CD4-positive, CD25-positive, alpha-beta regulatory T cell (primary cell): ENCODE data around the gene SYNE1. TPM values are rescaled to one million over a fixed set of nuclear protein-coding genes. Genes with fewer than 3 reads are reported as not detected.
"Not testable (repeated sequence)": the region's sequence is repeated elsewhere in the genome, so short reads cannot be mapped to it uniquely, and the experiment has no call there.

ENCODE experiments used
- ATAC-seq, 2 donors: fragments of 150-1000 bp; cut with Tn5 transposase; one replicate each; pipeline ENCODE4 v1.10.0; 2021; ENCODE audit warnings: low read depth in 2 of 2, moderate number of reproducible peaks in 2 of 2, moderate library complexity in 1 of 2
- DNase-seq, 3 donors: peaks; one replicate each; pipeline versions ENCODE4 v3.0.0 to v3.0.0-alpha.2; 2012 to 2022; ENCODE audit warnings: mixed read lengths in 1 of 3
- H3K27ac ChIP-seq: one replicate; pipeline ENCODE4 v1.7.0; 2013; ENCODE audit warnings: mild to moderate bottlenecking, low read length; ENCODE audit not compliant: insufficient read depth, poor library complexity, severe bottlenecking
- H3K27me3 ChIP-seq: one replicate; pipeline ENCODE4 v1.7.0; 2013; ENCODE audit warnings: low read length; ENCODE audit not compliant: control insufficient read depth, insufficient read depth
- H3K36me3 ChIP-seq: one replicate; pipeline ENCODE4 v1.7.0; 2013; ENCODE audit warnings: mild to moderate bottlenecking, low read length, moderate library complexity; ENCODE audit not compliant: control insufficient read depth, insufficient read depth
- H3K4me1 ChIP-seq: 2 replicates; pipeline ENCODE4 v1.7.0; 2013; ENCODE audit warnings: mild to moderate bottlenecking, low read length; ENCODE audit not compliant: insufficient read depth, control insufficient read depth, poor library complexity, severe bottlenecking
- H3K4me3 ChIP-seq: one replicate; pipeline ENCODE4 v1.7.0; 2013; ENCODE audit warnings: low read depth, mild to moderate bottlenecking, low read length, moderate library complexity
- H3K9me3 ChIP-seq, 2 experiments: 1 replicate in 1 of 2; 2 replicates in 1 of 2; pipeline ENCODE4 v1.7.0; 2013; ENCODE audit warnings: low read length in 2 of 2, mild to moderate bottlenecking in 1 of 2, moderate library complexity in 1 of 2; ENCODE audit not compliant: control insufficient read depth in 2 of 2
- H3K27ac Mint-ChIP-seq, 3 donors: one replicate each; pipeline ENCODE4 v1.8.0; 2020 to 2022; ENCODE audit warnings: mild to moderate bottlenecking in 3 of 3, mixed read lengths in 3 of 3, moderate library complexity in 2 of 3
- H3K27me3 Mint-ChIP-seq: one replicate; pipeline ENCODE4 v1.8.0; 2022; ENCODE audit warnings: mild to moderate bottlenecking, mixed read lengths
- H3K36me3 Mint-ChIP-seq: one replicate; pipeline ENCODE4 v1.8.0; 2020; ENCODE audit warnings: mixed read lengths
- H3K4me1 Mint-ChIP-seq, 4 donors: one replicate each; pipeline ENCODE4 v1.8.0; 2020 to 2022; ENCODE audit warnings: mixed read lengths in 4 of 4, mild to moderate bottlenecking in 1 of 4
- H3K4me3 Mint-ChIP-seq, 4 donors: one replicate each; pipeline ENCODE4 v1.8.0; 2020 to 2022; ENCODE audit warnings: mild to moderate bottlenecking in 4 of 4, mixed read lengths in 4 of 4, moderate library complexity in 3 of 4
- H3K9me3 Mint-ChIP-seq, 7 donors: one replicate each; pipeline ENCODE4 v1.8.0; 2020 to 2022; ENCODE audit warnings: mixed read lengths in 7 of 7, mild to moderate bottlenecking in 3 of 7, moderate library complexity in 2 of 7
- polyA plus RNA-seq, 4 donors: library from polyadenylated mRNA; unstranded; fragments of 300-500 nt; fragmentation: Illumina TruSeq; gene quantifications; one replicate each; pipeline ENCODE4 v1.2.3, GENCODE V29; 2021
- total RNA-seq: library from RNA; stranded (reverse); gene quantifications from one replicate; pipeline ENCODE4 v1.2.3, GENCODE V29; 2022

Gene SYNE1
- total and polyA plus RNA-seq, 5 donors from 2014 or later: 48.1 to 166 (median 57.3) TPM

DNA sequence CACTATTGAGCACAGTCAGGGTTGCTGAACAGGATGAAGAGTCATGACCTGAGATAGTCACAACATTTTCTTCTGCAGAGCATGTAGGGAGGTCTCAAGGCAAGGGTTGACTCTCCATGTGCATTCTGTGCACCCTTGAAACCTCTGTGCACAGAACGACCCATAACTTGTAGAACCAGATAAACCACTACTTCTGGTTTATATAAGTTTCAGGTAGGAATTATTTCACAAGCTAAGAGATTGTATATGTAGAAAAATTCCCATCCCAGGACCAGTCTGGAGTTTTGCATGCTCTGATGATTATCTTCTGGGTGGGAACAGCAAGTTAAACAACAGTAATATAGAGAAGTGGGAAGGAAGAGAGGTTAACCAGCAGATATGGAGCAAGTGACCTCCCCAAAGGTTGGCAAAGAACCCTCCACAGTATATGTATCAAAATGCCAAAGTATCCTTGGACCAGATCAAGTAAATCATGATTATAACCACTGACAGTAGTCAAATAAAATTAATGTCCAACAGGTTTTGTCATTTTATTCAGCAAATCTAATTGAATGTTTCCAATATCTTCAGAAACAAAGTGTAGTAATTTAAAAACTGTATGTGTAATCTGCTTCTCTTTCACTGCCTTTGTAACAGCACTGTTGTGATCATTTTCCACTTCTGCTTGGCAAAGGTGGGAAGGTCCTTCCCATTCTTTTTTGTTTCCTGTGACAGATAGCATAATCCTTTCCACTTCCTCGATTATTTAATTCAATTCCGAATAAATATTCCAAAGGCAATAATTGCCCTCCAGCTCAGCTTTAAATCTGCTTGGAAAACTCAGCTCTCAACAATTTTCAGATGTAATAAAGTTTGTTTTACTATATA lies 104.4 kb downstream of the SYNE1 start:
- H3K4me3 ChIP-seq: no peak overlapping the region
- Mint-ChIP-seq H3K9me3 (peaks cover 0 to 2% (median 0%) of the 10 kb centered on the region in 7 donors), H3K27ac (no peak overlapping the region), H3K27me3 (peaks cover 1% of the 10 kb centered on the region), H3K36me3 (no peaks in the 10 kb centered on the region), H3K4me3 (no peak overlapping the region), H3K4me1 (no peaks in the 10 kb centered on the region)
- no peaks in the 10 kb centered on the region for H3K27me3 ChIP-seq
- no peak overlapping the region for H3K27ac ChIP-seq
- H3K4me1 ChIP-seq: no peaks in the 10 kb centered on the region
- DNase-seq (no peak), ATAC-seq (no peak)
- H3K36me3 ChIP-seq: no peaks in the 10 kb centered on the region
- no peaks in the 10 kb centered on the region for H3K9me3 ChIP-seq

DNA sequence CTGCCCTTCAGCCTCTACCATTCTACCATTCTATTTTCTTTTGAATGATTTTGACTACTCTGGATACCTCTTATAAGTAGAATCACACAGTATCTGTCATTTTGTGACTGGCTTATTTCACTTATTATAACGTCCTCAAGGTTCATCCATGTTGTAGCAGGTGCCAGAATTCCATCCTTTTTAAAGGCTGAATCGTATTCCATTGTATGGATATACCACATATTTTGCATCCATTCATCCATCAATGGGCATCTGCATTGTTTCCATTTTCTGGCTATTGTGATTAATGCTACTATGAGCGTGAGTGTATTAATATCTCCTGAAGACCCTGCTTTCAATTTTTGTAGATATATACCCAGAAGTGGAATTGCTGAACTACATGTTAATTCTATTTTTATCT lies 105.5 kb downstream of the SYNE1 start:
- no peak for DNase-seq
- peaks cover 0 to 2% (median 0%) of the 10 kb centered on the region in 7 donors for H3K9me3 Mint-ChIP-seq
- Histone ChIP-seq H3K4me3 (no peak overlapping the region), H3K36me3 (no peaks in the 10 kb centered on the region), H3K4me1 (no peaks in the 10 kb centered on the region), H3K27ac (no peak overlapping the region), H3K9me3 (no peaks in the 10 kb centered on the region), H3K27me3 (no peaks in the 10 kb centered on the region)
- peaks cover 4% of the 10 kb centered on the region for H3K27me3 Mint-ChIP-seq
- no peak for ATAC-seq
- H3K4me1 Mint-ChIP-seq: no peaks in the 10 kb centered on the region
- H3K36me3 Mint-ChIP-seq: no peaks in the 10 kb centered on the region
- H3K4me3 Mint-ChIP-seq: no peak overlapping the region
- H3K27ac Mint-ChIP-seq: no peak overlapping the region

DNA sequence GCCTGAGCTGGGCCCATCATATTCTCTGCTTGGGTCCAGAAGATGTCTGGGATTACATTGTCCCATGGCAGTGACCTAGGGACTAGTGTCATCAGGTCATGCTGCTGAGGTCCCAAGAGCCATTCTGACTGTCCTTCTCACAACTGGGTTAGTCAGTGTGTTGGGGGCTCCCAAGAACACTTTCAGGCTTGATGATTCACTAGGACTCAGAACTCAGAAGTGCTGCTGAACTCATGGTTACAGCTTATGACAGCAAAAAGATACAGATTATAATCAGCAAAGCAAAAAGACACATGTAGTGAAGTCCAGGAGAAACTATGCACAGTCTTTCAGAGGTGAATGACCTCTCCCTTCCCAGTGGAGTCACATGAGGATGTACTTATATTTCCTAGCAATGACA lies 107.8 kb downstream of the SYNE1 start:
- DNase-seq: no peak
- no peaks in the 10 kb centered on the region for H3K36me3 ChIP-seq
- Mint-ChIP-seq H3K4me1 (no peaks in the 10 kb centered on the region), H3K36me3 (no peaks in the 10 kb centered on the region), H3K27ac (no peak overlapping the region), H3K27me3 (peaks cover 4% of the 10 kb centered on the region), H3K9me3 (peaks cover 0 to 2% (median 0%) of the 10 kb centered on the region in 7 donors), H3K4me3 (no peak overlapping the region)
- H3K9me3 ChIP-seq: no peaks in the 10 kb centered on the region
- H3K27me3 ChIP-seq: no peaks in the 10 kb centered on the region
- ATAC-seq: no peak
- no peak overlapping the region for H3K4me3 ChIP-seq
- no peak overlapping the region for H3K27ac ChIP-seq
- H3K4me1 ChIP-seq: no peaks in the 10 kb centered on the region

DNA sequence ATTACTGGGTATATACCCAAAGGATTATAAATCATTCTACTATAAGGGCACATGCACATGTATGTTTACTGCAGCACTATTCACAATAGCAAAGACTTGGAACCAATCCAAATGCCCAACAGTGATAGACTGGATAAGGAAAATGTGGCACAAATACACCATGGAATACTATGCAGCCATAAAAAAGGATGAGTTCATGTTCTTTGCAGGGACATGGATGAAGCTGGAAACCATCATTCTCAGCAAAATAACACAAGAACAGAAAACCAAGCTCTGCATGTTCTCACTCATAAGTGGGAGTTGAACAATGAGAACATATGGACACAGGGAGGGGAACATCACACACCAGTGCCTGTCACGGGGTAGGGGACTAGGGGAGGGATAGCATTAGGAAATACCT lies 123.0 kb downstream of the SYNE1 start:
- not testable (repeated sequence) for DNase-seq, H3K36me3 ChIP-seq, H3K4me1 ChIP-seq, H3K27me3 Mint-ChIP-seq, H3K4me3 ChIP-seq, ATAC-seq, H3K27me3 ChIP-seq, H3K27ac ChIP-seq, H3K9me3 ChIP-seq, H3K4me1 Mint-ChIP-seq, H3K9me3 Mint-ChIP-seq, H3K36me3 Mint-ChIP-seq, H3K4me3 Mint-ChIP-seq
- peak overlapping the region in 1 of 3 donors; percentile 60 for H3K27ac Mint-ChIP-seq

DNA sequence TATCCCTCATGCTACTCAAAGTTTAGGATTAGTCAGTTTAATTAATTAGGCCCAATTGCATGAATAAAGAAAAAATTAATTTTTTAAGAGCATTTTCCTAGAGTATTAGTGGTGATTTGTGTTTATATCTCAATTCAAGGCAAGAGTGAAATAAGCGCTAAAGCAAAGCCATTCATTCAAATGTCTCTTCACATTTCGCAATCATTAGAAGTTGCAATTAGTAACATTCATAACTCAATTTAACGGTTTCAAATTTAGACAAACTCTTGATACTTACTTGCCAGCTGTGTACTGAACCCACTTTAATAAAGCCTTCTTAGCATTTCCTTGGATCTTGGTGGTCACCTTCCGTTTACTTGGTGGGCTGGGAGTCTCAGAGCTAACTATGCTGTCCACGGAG lies 127.2 kb downstream of the SYNE1 start:
- no peak overlapping the region for H3K27ac Mint-ChIP-seq
- no peak overlapping the region for H3K4me3 Mint-ChIP-seq

DNA sequence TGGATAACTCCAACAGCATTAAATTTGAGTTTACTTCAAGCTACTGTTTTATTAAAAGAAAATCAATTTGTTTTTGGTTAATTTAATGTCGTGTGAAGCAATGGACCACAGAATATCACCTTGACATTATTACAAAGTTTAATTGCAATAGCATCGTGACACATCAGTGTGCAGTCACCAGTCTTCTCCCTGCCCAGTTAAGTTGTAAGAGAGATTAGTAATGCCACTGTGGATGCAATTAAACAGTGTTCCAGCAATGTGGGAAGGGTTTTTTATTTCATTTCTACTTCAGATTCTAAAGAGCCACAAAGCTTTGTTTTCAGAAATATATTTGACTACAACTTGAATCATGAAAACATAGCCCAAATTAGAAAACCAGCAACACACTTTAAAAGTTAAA lies 128.7 kb downstream of the SYNE1 start:
- no peaks in the 10 kb centered on the region for H3K27me3 ChIP-seq
- H3K4me1 Mint-ChIP-seq: no peaks in the 10 kb centered on the region
- H3K4me1 ChIP-seq: no peaks in the 10 kb centered on the region
- no peaks in the 10 kb centered on the region for H3K36me3 Mint-ChIP-seq
- H3K27me3 Mint-ChIP-seq: no peaks in the 10 kb centered on the region
- no peak overlapping the region for H3K4me3 ChIP-seq
- H3K9me3 Mint-ChIP-seq: peaks cover 0 to 1% (median 0%) of the 10 kb centered on the region in 7 donors
- no peaks in the 10 kb centered on the region for H3K9me3 ChIP-seq
- H3K4me3 Mint-ChIP-seq: no peak overlapping the region
- no peak overlapping the region for H3K27ac ChIP-seq
- DNase-seq: no peak
- H3K36me3 ChIP-seq: no peaks in the 10 kb centered on the region
- no peak overlapping the region for H3K27ac Mint-ChIP-seq
- ATAC-seq: no peak

More for the DNA sequence above, 127.2 kb downstream of the SYNE1 start:
- Histone ChIP-seq H3K36me3 (no peaks in the 10 kb centered on the region), H3K9me3 (no peaks in the 10 kb centered on the region), H3K4me1 (no peaks in the 10 kb centered on the region), H3K4me3 (no peak overlapping the region), H3K27ac (no peak overlapping the region), H3K27me3 (no peaks in the 10 kb centered on the region)
- ATAC-seq (no peak), DNase-seq (no peak)
- no peaks in the 10 kb centered on the region for H3K4me1 Mint-ChIP-seq
- H3K9me3 Mint-ChIP-seq: peaks cover 0 to 6% (median 0%) of the 10 kb centered on the region in 7 donors
- no peaks in the 10 kb centered on the region for H3K36me3 Mint-ChIP-seq
- no peaks in the 10 kb centered on the region for H3K27me3 Mint-ChIP-seq

DNA sequence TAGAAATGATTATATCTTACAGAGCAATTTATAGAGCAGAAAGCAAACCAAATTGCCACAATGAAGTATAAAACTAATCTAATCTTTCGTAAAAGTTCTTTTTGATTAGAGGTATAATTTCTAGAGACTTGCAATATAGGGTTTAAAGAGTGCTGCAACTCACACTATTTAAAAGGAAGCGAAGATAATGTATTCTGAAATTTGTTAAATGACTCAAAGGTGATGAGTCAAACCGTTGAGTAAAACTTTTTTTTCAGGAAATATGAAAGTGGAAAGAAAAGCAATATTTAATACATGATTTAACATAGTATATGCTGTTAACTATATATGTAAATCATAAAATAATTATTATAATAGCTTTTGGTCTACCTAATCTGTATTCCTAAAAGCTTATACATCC lies 133.6 kb downstream of the SYNE1 start:
- H3K27ac Mint-ChIP-seq: no peak overlapping the region
- H3K4me1 Mint-ChIP-seq: no peaks in the 10 kb centered on the region
- H3K4me3 Mint-ChIP-seq: no peak overlapping the region
- Histone ChIP-seq H3K27me3 (no peaks in the 10 kb centered on the region), H3K9me3 (no peaks in the 10 kb centered on the region), H3K27ac (no peak overlapping the region), H3K4me3 (no peak overlapping the region), H3K4me1 (no peaks in the 10 kb centered on the region), H3K36me3 (no peaks in the 10 kb centered on the region)
- H3K9me3 Mint-ChIP-seq: no peaks in the 10 kb centered on the region
- ATAC-seq: no peak
- H3K27me3 Mint-ChIP-seq: no peaks in the 10 kb centered on the region
- no peak for DNase-seq
- H3K36me3 Mint-ChIP-seq: no peaks in the 10 kb centered on the region
